HEK293 (cell line): ENCODE measurements around the gene PDE12.

Experiments
- CTCF ChIA-PET: fragments of 350-600 bp; formaldehyde crosslinking; extraction: SDS; loops from one replicate; lab custom pipeline; 2021; ENCODE audit warnings: antibody characterized with exemption; lab: Yijun Ruan, JAX
- POLR2A ChIA-PET: fragments of 300-600 bp; formaldehyde crosslinking; extraction: SDS; loops from one replicate; lab custom pipeline; 2020; ENCODE audit warnings: antibody characterized with exemption, inconsistent platforms; lab: Yijun Ruan, JAX
- H3K27ac ChIP-seq: fragments of 200-500 bp; sonication (Bioruptor generic); 2 replicates; pipeline ENCODE4 v1.5.1; 2014; ENCODE audit warnings: low read depth, low read length, control low read depth, inconsistent platforms; ENCODE audit errors: extremely low read depth
- H3K36me3 ChIP-seq, 2 experiments: fragments of 200-500 bp in 1 of 2; sonication (Bioruptor generic) in 1 of 2; 1 replicate in 1 of 2; 2 replicates in 1 of 2; pipeline ENCODE4 v1.5.1; 2014 to 2017; ENCODE audit warnings: inconsistent platforms in 2 of 2, low read length in 2 of 2; ENCODE audit not compliant: control insufficient read depth in 2 of 2, insufficient read depth in 1 of 2
- H3K4me1 ChIP-seq: fragments of 200-500 bp; sonication (Bioruptor generic); 2 replicates; pipeline ENCODE4 v1.5.1; 2014; ENCODE audit warnings: mild to moderate bottlenecking, low read length, inconsistent platforms; ENCODE audit not compliant: control insufficient read depth, insufficient read depth
- H3K4me3 ChIP-seq: 2 replicates; pipeline ENCODE4 v1.5.1; 2011; ENCODE audit warnings: low read depth, mild to moderate bottlenecking, control low read depth, low read length, moderate library complexity
- H3K9me3 ChIP-seq: fragments of 200-500 bp; sonication (Bioruptor generic); 2 replicates; pipeline ENCODE4 v1.5.1; 2014; ENCODE audit warnings: low read depth, low read length, inconsistent platforms; ENCODE audit not compliant: control insufficient read depth, insufficient read depth
- ATF2 ChIP-seq: fragments of 450-650 bp; formaldehyde crosslinking; IDR thresholded peaks from 2 replicates; pipeline ENCODE4 v1.5.1; 2016; ENCODE audit warnings: missing biosample characterization, missing genetic modification characterization, low read depth
- BCL11B ChIP-seq: fragments of 450-650 bp; formaldehyde crosslinking; IDR thresholded peaks from 2 replicates; pipeline ENCODE4 v1.5.1; 2016; ENCODE audit warnings: low read depth, missing biosample characterization, missing genetic modification characterization
- GLIS2 ChIP-seq: fragments of 450-650 bp; formaldehyde crosslinking; IDR thresholded peaks from 2 replicates; pipeline ENCODE4 v1.5.1; 2016; ENCODE audit warnings: missing biosample characterization, missing genetic modification characterization
- INSM2 ChIP-seq: fragments of 450-650 bp; formaldehyde crosslinking; IDR thresholded peaks from 2 replicates; pipeline ENCODE4 v1.5.1; 2016; ENCODE audit warnings: missing biosample characterization, missing genetic modification characterization
- KLF10 ChIP-seq: fragments of 450-650 bp; IDR thresholded peaks from 2 replicates; pipeline ENCODE4 v1.5.1; 2018; ENCODE audit warnings: missing biosample characterization, mild to moderate bottlenecking, missing genetic modification characterization
- KLF7 ChIP-seq: fragments of 450-650 bp; formaldehyde crosslinking; IDR thresholded peaks from 2 replicates; pipeline ENCODE4 v1.5.1; 2016; ENCODE audit warnings: missing biosample characterization, missing genetic modification characterization, borderline replicate concordance
- MEIS1 ChIP-seq: sonication (generic); formaldehyde crosslinking; IDR thresholded peaks from 2 replicates; pipeline ENCODE4 v1.8.1; 2022; ENCODE audit warnings: missing genetic modification reagents, mild to moderate bottlenecking, borderline replicate concordance
- PRDM1 ChIP-seq: fragments of 450-650 bp; formaldehyde crosslinking; IDR thresholded peaks from 2 replicates; pipeline ENCODE4; 2016; ENCODE audit warnings: missing biosample characterization, missing genetic modification characterization
- ZBTB7A ChIP-seq: fragments of 450-650 bp; formaldehyde crosslinking; IDR thresholded peaks from 2 replicates; pipeline ENCODE4 v1.5.1; 2016; ENCODE audit warnings: low read depth, missing biosample characterization, missing genetic modification characterization
- ZFP3 ChIP-seq: fragments of 450-650 bp; formaldehyde crosslinking; IDR thresholded peaks from 2 replicates; pipeline ENCODE4 v1.5.1; 2016; ENCODE audit warnings: low read depth, missing biosample characterization, missing genetic modification characterization
- ZNF140 ChIP-seq: fragments of 450-650 bp; formaldehyde crosslinking; IDR thresholded peaks from 2 replicates; pipeline ENCODE4 v1.5.1; 2016; ENCODE audit warnings: missing biosample characterization, missing genetic modification characterization
- ZNF18 ChIP-seq: fragments of 450-650 bp; formaldehyde crosslinking; IDR thresholded peaks from 2 replicates; pipeline ENCODE4 v1.5.1; 2016; ENCODE audit warnings: missing biosample characterization, missing genetic modification characterization
- ZNF302 ChIP-seq: fragments of 450-650 bp; formaldehyde crosslinking; IDR thresholded peaks from 2 replicates; pipeline ENCODE4 v1.5.1; 2016; ENCODE audit warnings: missing biosample characterization, missing genetic modification characterization, low read depth
- ZNF404 ChIP-seq: fragments of 450-650 bp; formaldehyde crosslinking; IDR thresholded peaks from 2 replicates; pipeline ENCODE4 v1.5.1; 2017; ENCODE audit warnings: missing biosample characterization, missing genetic modification characterization
- ZNF423 ChIP-seq: fragments of 450-650 bp; formaldehyde crosslinking; IDR thresholded peaks from 2 replicates; pipeline ENCODE4 v1.5.1; 2016; ENCODE audit warnings: missing biosample characterization, missing genetic modification characterization
- ZNF580 ChIP-seq: fragments of 450-650 bp; formaldehyde crosslinking; IDR thresholded peaks from 2 replicates; pipeline ENCODE4 v1.5.1; 2016; ENCODE audit warnings: missing biosample characterization, missing genetic modification characterization
- ZNF621 ChIP-seq: fragments of 450-650 bp; formaldehyde crosslinking; IDR thresholded peaks from 2 replicates; pipeline ENCODE4 v1.5.1; 2017; ENCODE audit warnings: missing biosample characterization, missing genetic modification characterization
- ZNF645 ChIP-seq: fragments of 450-650 bp; formaldehyde crosslinking; IDR thresholded peaks from 2 replicates; pipeline ENCODE4; 2016; ENCODE audit warnings: missing biosample characterization, missing genetic modification characterization
- ZNF658 ChIP-seq: fragments of 450-650 bp; formaldehyde crosslinking; IDR thresholded peaks from 2 replicates; pipeline ENCODE4; 2016; ENCODE audit warnings: missing biosample characterization, missing genetic modification characterization
- ZNF747 ChIP-seq: fragments of 450-650 bp; formaldehyde crosslinking; IDR thresholded peaks from 2 replicates; pipeline ENCODE4 v1.5.1; 2016; ENCODE audit warnings: missing biosample characterization, missing genetic modification characterization
- ZNF777 ChIP-seq: fragments of 450-650 bp; formaldehyde crosslinking; IDR thresholded peaks from 2 replicates; pipeline ENCODE4 v1.5.1; 2017; ENCODE audit warnings: missing biosample characterization, missing genetic modification characterization, borderline replicate concordance
- ZSCAN18 ChIP-seq: fragments of 450-650 bp; formaldehyde crosslinking; IDR thresholded peaks from 2 replicates; pipeline ENCODE4 v1.5.1; 2016; ENCODE audit warnings: missing biosample characterization, missing genetic modification characterization
- ZXDB ChIP-seq: fragments of 450-650 bp; formaldehyde crosslinking; IDR thresholded peaks from 2 replicates; pipeline ENCODE4 v1.5.1; 2016; ENCODE audit warnings: missing biosample characterization, missing genetic modification characterization

Gene PDE12

GRCh38 chr3:57587905-57588304 is 31.8 kb downstream of the PDE12 start (continued):
- TF ChIP-seq ZNF18 (tag by site-specific recombination) (no peak), PRDM1 (tag by site-specific recombination) (no peak), ZXDB (no peak)
- TF ChIP-seq, all 188 proteins: peak for 0

- no peak overlapping the region for H3K27ac ChIP-seq
- no peaks in the 10 kb centered on the region for H3K4me1 ChIP-seq
- no peak overlapping the region for H3K4me3 ChIP-seq
- no peaks in the 10 kb centered on the region for H3K9me3 ChIP-seq
- ChIA-PET POLR2A (no interaction called here), CTCF (no interaction called here)
- peaks cover 0 to 5% of the 10 kb centered on the region in 2 experiments; a peak in 2 of 3 replicates for H3K36me3 ChIP-seq
- TF ChIP-seq KLF10 (tag by site-specific recombination) (no peak), ZNF747 (tag by site-specific recombination) (no peak), ZNF404 (tag by site-specific recombination) (no peak), KLF7 (tag by site-specific recombination) (no peak), ZNF645 (no peak), MEIS1 (CRISPR knock-in tag) (no peak), ZBTB7A (no peak), ZNF621 (tag by site-specific recombination) (no peak)
Measured at GRCh38 chr3:57592306-57592705, 36.2 kb downstream of the PDE12 start.

GRCh38 chr3:57594144-57594543 is 38.1 kb downstream of the PDE12 start:
- Histone ChIP-seq H3K27ac (no peak overlapping the region), H3K9me3 (no peaks in the 10 kb centered on the region), H3K4me3 (no peak overlapping the region), H3K4me1 (no peaks in the 10 kb centered on the region), H3K36me3 (peaks cover 0 to 5% of the 10 kb centered on the region in 2 experiments; a peak in 2 of 3 replicates)
- ChIA-PET CTCF (interaction anchor here (0.8 to 1.4 kb wide), 2 partner anchors 233 to 423 kb away, joined by 3 to 4 read pairs; no protein-coding TSS in a partner anchor), POLR2A (interaction anchor here (1.0 kb wide), 1 partner anchor 38 kb away, joined by 5 read pairs; the partner anchor contains the start of gene PDE12)
- no peak for TF ChIP-seq ATF2 (tag by site-specific recombination)
- TF ChIP-seq ZNF302 (tag by site-specific recombination): no peak
- no peak for TF ChIP-seq ZFP3
- no peak for TF ChIP-seq BCL11B (tag by site-specific recombination)
- TF ChIP-seq ZSCAN18 (tag by site-specific recombination): no peak
- no peak for TF ChIP-seq ZNF140 (tag by site-specific recombination)
- no peak for TF ChIP-seq ZNF658
- no peak for TF ChIP-seq INSM2 (tag by site-specific recombination)
- TF ChIP-seq GLIS2 (tag by site-specific recombination): no peak
- no peak for TF ChIP-seq ZNF580
- no peak for TF ChIP-seq ZNF423
- TF ChIP-seq ZNF777 (tag by site-specific recombination): no peak
- TF ChIP-seq, all 188 proteins: peak for 0
